ENCODE results near the gene ENTR1.

ENTR1 gene

DNA sequence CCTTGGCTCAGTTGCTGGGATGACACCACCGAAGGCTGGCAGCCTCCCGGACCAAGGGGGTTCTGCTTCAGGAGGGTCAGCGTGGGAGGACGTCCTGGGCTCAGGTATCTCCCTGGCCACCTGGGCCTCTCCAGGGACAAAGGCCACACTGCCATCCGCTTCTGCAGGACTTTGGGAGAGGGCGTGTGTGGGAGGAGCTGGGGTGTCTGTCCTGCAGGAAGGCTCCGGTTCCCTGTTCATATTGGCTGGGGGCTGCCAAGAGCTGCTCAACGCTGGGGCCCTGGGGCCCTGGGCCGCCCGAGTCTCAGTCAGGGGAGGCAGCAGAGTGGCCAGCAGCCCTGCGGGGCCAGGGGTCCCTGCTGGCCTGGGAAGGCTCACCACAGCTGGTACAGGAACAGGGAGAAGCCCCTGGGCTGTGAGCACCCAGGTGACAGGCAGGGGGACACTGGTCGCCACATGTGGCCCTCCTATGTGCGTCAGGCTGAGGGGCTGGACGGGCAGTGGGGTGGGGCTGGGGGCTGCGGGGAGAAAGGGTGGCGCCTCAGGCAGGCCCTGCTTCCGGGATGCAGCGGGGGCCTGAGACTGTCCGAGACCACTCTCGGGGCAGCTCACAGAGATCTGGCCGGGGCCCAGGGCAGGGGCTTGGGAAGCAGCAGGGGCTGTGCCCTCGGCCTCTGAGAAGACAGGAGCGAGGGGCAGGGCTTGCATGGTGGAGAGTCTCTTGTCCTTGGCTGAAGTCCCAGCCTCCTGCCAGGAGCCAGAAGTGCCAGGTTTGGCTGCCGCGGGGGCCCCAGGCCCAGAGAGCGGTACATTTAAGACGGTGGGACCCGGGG is 32.0 kb downstream of the ENTR1 start:
- Histone ChIP-seq H3K36me3 (ENCODE audit: insufficient read depth, low read length) (peaks cover 46% of the 10 kb centered on the region), H3K9ac (ENCODE audit: low read depth, low read length) (no peak overlapping the region)

DNA sequence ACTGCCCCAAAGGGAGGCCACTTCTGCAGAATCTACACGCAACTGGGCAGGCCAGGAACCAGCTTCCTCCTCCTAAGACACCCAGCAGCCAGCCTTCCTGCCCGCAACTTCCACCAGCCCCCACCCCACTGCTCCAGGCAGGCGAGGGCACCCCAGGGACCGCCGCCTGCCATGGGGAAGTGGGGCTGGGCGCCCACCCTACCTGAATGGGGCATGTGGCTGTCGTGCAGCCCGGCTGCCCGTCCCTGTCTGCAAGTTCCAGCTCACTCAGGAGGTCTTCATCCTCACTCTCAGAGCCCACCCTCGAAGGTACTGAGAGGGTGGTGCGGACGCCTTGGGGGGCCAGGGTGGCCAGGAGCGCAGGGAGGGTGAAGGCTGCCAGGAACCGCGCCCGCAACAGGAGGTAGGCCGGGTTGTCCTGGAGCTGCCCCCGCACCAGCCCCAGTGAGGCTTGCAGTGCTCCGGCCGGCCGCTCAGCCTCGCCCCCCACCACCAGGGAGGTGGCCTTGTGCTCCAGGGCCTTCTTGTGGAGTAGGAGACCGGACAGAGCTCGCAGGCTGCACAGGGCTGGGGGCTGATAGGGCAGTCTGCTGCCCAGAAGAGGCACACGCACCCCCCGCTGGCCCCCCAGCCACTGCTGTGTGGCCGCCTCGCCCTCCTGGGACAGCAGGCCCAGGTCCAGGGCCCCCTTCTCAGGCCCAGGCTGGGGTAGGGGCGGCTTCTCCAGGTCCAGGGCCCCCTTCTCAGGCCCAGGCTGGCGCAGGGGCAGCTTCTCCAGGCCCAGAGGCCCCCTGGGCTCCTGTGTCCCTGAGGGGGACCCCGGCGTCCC is 32.9 kb downstream of the ENTR1 start:
- Histone ChIP-seq H3K9ac (ENCODE audit: low read depth, low read length) (no peak overlapping the region), H3K27me3 (ENCODE audit: control insufficient read depth, insufficient read depth, low read length) (no peaks in the 10 kb centered on the region), H3K4me3 (ENCODE audit: low read length) (no peak overlapping the region), H3K36me3 (ENCODE audit: insufficient read depth, low read length) (peaks cover 38% of the 10 kb centered on the region), H3K9me3 (replicated peaks; ENCODE audit: low read length) (no peaks in the 10 kb centered on the region), H3K4me2 (ENCODE audit: low read length) (no peak overlapping the region), H3K4me1 (ENCODE audit: control insufficient read depth, insufficient read depth, low read length) (peaks cover 8% of the 10 kb centered on the region)

More for the DNA sequence above, 32.0 kb downstream of the ENTR1 start:
- Histone ChIP-seq H3K9me3 (replicated peaks; ENCODE audit: low read length) (no peaks in the 10 kb centered on the region), H3K4me3 (ENCODE audit: low read length) (no peak overlapping the region), H3K4me1 (ENCODE audit: control insufficient read depth, insufficient read depth, low read length) (no peaks in the 10 kb centered on the region), H3K4me2 (ENCODE audit: low read length) (no peak overlapping the region), H3K27me3 (ENCODE audit: control insufficient read depth, insufficient read depth, low read length) (no peaks in the 10 kb centered on the region)

GRCh38 chr9:136376457-136376856 is 34.0 kb downstream of the ENTR1 start:
- H3K4me2 ChIP-seq (ENCODE audit: low read length): no peak overlapping the region
- H3K4me3 ChIP-seq (ENCODE audit: low read length): no peak overlapping the region
- H3K27me3 ChIP-seq (ENCODE audit: control insufficient read depth, insufficient read depth, low read length): no peaks in the 10 kb centered on the region
- peaks cover 15% of the 10 kb centered on the region for H3K4me1 ChIP-seq (ENCODE audit: control insufficient read depth, insufficient read depth, low read length)
- H3K9ac ChIP-seq (ENCODE audit: low read depth, low read length): no peak overlapping the region
- peaks cover 32% of the 10 kb centered on the region for H3K36me3 ChIP-seq (ENCODE audit: insufficient read depth, low read length)
- no peaks in the 10 kb centered on the region for H3K9me3 ChIP-seq (replicated peaks; ENCODE audit: low read length)

GRCh38 chr9:136375096-136375495 is 35.3 kb downstream of the ENTR1 start:
- no peak overlapping the region for H3K9ac ChIP-seq (ENCODE audit: low read depth, low read length)
- peaks cover 15% of the 10 kb centered on the region for H3K4me1 ChIP-seq (ENCODE audit: control insufficient read depth, insufficient read depth, low read length)
- H3K36me3 ChIP-seq (ENCODE audit: insufficient read depth, low read length): peaks cover 23% of the 10 kb centered on the region
- no peak overlapping the region for H3K4me2 ChIP-seq (ENCODE audit: low read length)
- H3K9me3 ChIP-seq (replicated peaks; ENCODE audit: low read length): no peaks in the 10 kb centered on the region
- H3K27me3 ChIP-seq (ENCODE audit: control insufficient read depth, insufficient read depth, low read length): no peaks in the 10 kb centered on the region
- H3K4me3 ChIP-seq (ENCODE audit: low read length): no peak overlapping the region

DNA sequence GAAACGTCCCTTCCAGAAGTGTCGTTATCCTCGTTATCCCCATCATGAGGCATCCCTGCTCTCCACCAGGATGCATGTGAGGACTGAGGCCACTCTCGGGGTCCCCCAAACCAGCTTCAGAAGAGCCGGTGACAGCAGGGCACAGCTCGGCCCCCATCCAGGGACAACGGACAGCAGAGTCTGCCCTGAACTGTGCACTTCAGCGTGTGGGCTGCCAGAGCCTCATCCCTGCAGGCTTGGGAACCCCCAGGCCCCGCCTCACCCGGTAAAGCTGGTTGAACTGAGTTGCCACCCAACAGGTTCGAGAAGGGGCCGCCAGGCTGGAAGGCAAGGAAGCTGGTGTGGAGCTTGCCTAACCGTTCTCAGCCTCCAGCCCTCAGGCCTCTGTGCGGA is 36.2 kb downstream of the ENTR1 start:
- Histone ChIP-seq H3K4me3 (ENCODE audit: low read length) (no peak overlapping the region), H3K36me3 (ENCODE audit: insufficient read depth, low read length) (peaks cover 23% of the 10 kb centered on the region), H3K9me3 (replicated peaks; ENCODE audit: low read length) (no peaks in the 10 kb centered on the region), H3K27me3 (ENCODE audit: control insufficient read depth, insufficient read depth, low read length) (no peaks in the 10 kb centered on the region), H3K9ac (ENCODE audit: low read depth, low read length) (no peak overlapping the region), H3K4me1 (ENCODE audit: control insufficient read depth, insufficient read depth, low read length) (peaks cover 15% of the 10 kb centered on the region), H3K4me2 (ENCODE audit: low read length) (no peak overlapping the region)

GRCh38 chr9:136373300-136374182 is 36.9 kb downstream of the ENTR1 start, which contains the start of gene CARD9:
Gene CARD9, minus strand, starts transcription at chr9:136373669. Its CDS starts 1,591 bp downstream, at chr9:136372078.
- Histone ChIP-seq H3K9me3 (replicated peaks; ENCODE audit: low read length) (no peaks in the 10 kb centered on the region), H3K36me3 (ENCODE audit: insufficient read depth, low read length) (peaks cover 19% of the 10 kb centered on the region), H3K4me3 (ENCODE audit: low read length) (no peak within 1 kb of the TSS), H3K4me1 (ENCODE audit: control insufficient read depth, insufficient read depth, low read length) (peaks cover 15% of the 10 kb centered on the region), H3K4me2 (ENCODE audit: low read length) (peak within 1 kb of the TSS; percentile 20), H3K9ac (ENCODE audit: low read depth, low read length) (no peak within 1 kb of the TSS), H3K27me3 (ENCODE audit: control insufficient read depth, insufficient read depth, low read length) (no peaks in the 10 kb centered on the region)

- Histone ChIP-seq H3K9me3 (replicated peaks; ENCODE audit: low read length) (no peaks in the 10 kb centered on the region), H3K9ac (ENCODE audit: low read depth, low read length) (no peak overlapping the region), H3K4me1 (ENCODE audit: control insufficient read depth, insufficient read depth, low read length) (peaks cover 15% of the 10 kb centered on the region), H3K4me3 (ENCODE audit: low read length) (no peak overlapping the region), H3K27me3 (ENCODE audit: control insufficient read depth, insufficient read depth, low read length) (no peaks in the 10 kb centered on the region), H3K4me2 (ENCODE audit: low read length) (peak overlapping the region; percentile 20), H3K36me3 (ENCODE audit: insufficient read depth, low read length) (peaks cover 19% of the 10 kb centered on the region)
Measured at GRCh38 chr9:136372561-136373299, 37.7 kb downstream of the ENTR1 start.

- H3K4me1 ChIP-seq (ENCODE audit: control insufficient read depth, insufficient read depth, low read length): peaks cover 15% of the 10 kb centered on the region
- no peak overlapping the region for H3K9ac ChIP-seq (ENCODE audit: low read depth, low read length)
- H3K36me3 ChIP-seq (ENCODE audit: insufficient read depth, low read length): peaks cover 16% of the 10 kb centered on the region
- peak overlapping the region; percentile 20 for H3K4me2 ChIP-seq (ENCODE audit: low read length)
- H3K27me3 ChIP-seq (ENCODE audit: control insufficient read depth, insufficient read depth, low read length): no peaks in the 10 kb centered on the region
- no peaks in the 10 kb centered on the region for H3K9me3 ChIP-seq (replicated peaks; ENCODE audit: low read length)
- H3K4me3 ChIP-seq (ENCODE audit: low read length): no peak overlapping the region
Measured at GRCh38 chr9:136372006-136372405, 38.4 kb downstream of the ENTR1 start.

DNA sequence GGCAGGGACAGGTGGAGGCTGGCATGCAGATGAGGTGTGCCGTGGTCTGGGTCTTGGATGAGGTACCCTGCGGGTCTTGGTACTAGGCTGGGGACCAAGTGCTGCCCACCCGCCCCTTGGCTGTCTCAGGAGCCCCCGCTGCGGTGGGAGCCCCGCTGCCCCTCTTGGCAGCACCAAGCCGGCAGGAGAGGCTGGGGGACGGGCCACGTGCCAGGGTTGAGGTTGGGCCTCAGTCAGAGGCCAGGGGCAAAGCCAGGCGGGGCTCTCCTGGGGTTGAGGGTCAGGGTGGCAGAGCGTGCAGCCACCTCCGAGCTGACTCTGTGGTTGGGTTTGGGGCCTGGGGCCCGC is 38.9 kb downstream of the ENTR1 start:
- Histone ChIP-seq H3K4me3 (ENCODE audit: low read length) (no peak overlapping the region), H3K9ac (ENCODE audit: low read depth, low read length) (no peak overlapping the region), H3K27me3 (ENCODE audit: control insufficient read depth, insufficient read depth, low read length) (no peaks in the 10 kb centered on the region), H3K36me3 (ENCODE audit: insufficient read depth, low read length) (peaks cover 16% of the 10 kb centered on the region), H3K9me3 (replicated peaks; ENCODE audit: low read length) (no peaks in the 10 kb centered on the region), H3K4me1 (ENCODE audit: control insufficient read depth, insufficient read depth, low read length) (peaks cover 15% of the 10 kb centered on the region), H3K4me2 (ENCODE audit: low read length) (no peak overlapping the region)

DNA sequence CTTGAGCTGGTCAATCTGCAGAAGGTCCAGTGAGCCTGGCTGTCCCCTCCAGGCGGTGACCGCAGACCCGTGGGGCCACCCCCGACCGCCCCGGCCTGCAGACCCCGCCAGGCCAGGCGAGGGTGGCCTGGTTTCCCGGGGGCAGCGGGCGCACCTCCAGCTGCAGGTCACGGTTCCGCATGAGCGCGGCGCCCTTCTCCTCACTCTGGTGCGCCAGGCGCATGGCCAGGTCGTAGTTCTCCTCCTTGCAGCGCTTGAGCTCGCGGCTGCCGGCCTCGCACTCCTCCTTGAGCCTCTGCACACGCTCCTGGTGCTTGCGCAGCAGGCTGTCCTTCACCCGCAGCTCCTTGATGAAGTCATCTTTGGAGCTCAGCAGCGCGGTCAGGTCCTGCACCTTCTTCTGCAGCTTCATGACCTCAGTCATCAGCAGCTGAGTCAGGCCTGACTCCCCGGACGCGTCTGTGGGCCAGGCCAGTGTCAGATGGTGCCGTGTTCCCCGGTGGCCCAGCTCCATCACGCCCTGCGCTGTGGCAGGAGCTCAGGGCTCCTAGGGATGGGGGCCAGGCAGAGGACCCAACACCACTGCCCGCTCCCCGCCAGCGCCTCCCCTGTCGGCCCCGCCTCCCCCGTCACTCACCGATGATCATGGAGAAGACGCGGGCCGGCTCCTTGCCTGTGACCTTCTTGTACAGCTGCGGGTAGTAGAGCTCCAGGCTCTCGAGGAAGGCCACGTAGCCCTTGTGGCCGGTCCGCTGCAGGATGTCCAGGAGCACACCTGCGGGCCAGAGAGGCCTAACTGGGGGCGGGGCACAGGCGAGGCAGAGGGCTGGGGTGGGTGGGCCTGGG is 39.5 kb downstream of the ENTR1 start:
- H3K4me2 ChIP-seq (ENCODE audit: low read length): no peak overlapping the region
- peaks cover 10% of the 10 kb centered on the region for H3K36me3 ChIP-seq (ENCODE audit: insufficient read depth, low read length)
- H3K4me3 ChIP-seq (ENCODE audit: low read length): no peak overlapping the region
- no peaks in the 10 kb centered on the region for H3K27me3 ChIP-seq (ENCODE audit: control insufficient read depth, insufficient read depth, low read length)
- no peak overlapping the region for H3K9ac ChIP-seq (ENCODE audit: low read depth, low read length)
- H3K9me3 ChIP-seq (replicated peaks; ENCODE audit: low read length): no peaks in the 10 kb centered on the region
- H3K4me1 ChIP-seq (ENCODE audit: control insufficient read depth, insufficient read depth, low read length): peaks cover 15% of the 10 kb centered on the region

Measured in skeletal muscle satellite cell (primary cell).